HG03280 (cell line): ENCODE results near the gene KRTAP12-1.
"Not testable (repeated sequence)": the region's sequence is repeated elsewhere in the genome, so short reads cannot be mapped to it uniquely, and the experiment has no call there.

Experiments used
- ATAC-seq: cut with Tn5 transposase; IDR thresholded peaks from one replicate; pipeline ENCODE4 v1.9.1; 2021; ENCODE audit warnings: mild to moderate bottlenecking, moderate library complexity; ENCODE audit not compliant: unreplicated experiment

The KRTAP12-1 gene

GRCh38 chr21:44699502-44700001 lies 17.6 kb upstream of the KRTAP12-1 start:
- no peak for ATAC-seq

DNA sequence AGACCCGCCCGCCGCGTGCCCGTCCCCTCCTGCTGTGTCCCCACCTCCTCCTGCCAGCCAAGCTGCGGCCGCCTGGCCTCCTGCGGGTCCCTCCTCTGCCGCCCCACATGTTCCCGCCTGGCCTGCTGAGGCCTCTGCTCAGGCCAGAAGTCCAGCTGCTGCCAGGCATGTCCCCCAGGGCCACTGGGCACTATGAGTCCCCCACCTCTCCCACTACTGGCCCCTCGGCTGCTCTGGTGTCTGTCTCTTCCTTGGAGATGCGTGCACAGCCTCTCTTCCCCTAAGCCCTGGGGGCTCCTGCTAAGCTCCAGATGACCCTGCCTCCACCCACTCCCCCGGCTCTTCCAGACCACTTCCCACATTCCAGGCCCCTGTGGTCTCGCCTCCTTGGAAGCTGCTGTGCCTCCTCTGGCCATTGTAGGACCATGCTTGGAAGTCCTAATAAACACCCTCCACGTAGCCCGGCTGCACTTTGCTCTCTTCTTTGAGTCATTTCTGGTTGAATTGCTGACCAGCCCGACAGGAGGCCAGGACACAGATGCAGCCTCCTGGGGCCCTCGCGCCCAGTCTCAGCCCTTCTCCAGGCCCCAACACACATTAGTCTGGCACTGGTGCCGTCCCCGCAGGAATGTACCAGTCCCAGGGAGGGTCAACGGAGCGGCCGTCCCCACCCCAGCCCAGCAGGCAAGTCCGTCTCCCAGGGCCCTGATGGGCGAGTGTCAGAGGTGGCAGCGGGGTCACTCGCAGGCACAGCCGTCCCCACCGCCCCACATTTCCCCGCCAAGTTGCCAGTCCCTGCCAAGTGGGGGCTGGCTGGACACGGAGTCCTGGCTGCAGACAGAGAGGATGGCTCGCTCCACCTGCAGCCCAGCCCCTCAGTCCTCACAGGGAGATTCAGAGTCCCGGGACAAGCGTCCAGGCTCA lies 16.1 kb upstream of the KRTAP12-1 start:
- ATAC-seq = no peak

GRCh38 chr21:44697172-44697810 lies 15.3 kb upstream of the KRTAP12-1 start, which contains the start of gene KRTAP10-12:
Gene KRTAP10-12, plus strand, starts transcription at chr21:44697172. Its CDS starts 30 bp downstream, at chr21:44697202.
- not testable (repeated sequence) for ATAC-seq

- no peak for ATAC-seq
These were observed 14.6 kb upstream of the KRTAP12-1 start for GRCh38 chr21:44696572-44696971.

DNA sequence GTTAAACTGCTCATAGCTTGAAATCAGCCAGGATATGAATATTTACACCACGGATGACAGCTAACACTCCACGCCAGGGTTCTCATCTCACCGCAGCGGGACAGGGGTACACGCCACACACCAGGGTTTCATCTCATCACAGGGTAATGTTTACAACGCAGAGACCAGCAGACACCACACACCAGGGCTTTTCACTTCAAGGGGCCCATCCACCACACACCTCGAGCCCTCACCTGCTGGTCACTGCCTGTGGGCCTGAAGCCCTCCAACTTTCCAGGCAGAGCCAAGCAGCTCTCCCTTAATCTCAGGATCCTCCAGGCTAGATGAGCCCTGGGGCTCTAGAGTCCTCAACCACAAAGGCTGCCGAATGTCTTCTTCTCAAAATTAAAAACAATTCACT lies 13.7 kb upstream of the KRTAP12-1 start:
- no peak for ATAC-seq

- no peak for ATAC-seq
These were observed 13.2 kb upstream of the KRTAP12-1 start for GRCh38 chr21:44695184-44695583.

DNA sequence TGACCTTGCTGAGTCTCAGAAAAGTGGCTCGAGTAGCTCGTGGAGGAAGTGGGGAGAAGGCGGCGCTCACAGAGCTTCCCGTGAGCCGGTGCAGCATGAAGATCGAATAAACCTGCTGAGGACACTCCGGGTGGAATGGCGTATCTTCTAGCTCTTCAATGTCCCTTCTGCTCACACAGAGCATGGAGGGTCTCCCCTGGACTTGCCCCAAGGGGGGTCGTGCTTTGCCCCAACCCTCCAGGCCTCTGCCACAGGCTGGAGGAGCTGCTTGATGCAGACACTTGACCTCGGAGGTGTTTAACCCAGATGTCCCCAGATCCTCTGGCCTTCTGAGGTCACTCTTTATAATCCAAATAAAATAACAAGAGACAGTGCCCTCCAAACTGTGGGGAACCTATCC lies 12.8 kb upstream of the KRTAP12-1 start:
- ATAC-seq = no peak

DNA sequence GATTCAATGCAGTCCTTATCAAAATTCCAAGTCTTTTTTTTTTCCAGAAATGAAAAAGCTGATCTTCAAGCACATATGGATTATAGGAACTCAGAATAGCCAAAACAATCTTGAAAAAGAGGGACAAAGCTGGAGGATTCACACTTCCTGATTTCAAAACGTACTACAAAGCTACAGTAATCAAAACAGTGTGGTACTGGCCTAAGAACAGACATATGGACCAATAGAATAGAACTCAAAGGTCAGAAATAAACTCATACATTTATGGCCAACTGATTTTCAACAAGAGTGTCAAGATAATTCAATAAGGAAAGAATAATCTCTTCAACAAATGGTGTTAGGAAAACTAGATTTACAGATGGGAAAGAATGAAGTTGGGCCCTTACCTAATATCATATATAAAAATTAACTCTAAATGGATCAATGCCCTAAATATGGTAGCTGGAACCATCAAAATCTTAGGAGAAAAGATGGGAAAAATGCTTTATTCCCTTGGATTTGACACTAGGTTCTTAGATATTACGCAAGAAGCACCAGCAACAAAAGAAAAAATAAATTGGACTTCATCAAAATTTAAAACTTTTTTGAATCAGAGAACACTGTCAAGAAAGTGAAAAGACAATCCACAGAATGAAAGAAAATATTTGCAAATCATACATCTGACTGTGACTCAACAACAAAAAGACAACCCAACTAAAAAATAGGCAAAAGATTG lies 11.0 kb upstream of the KRTAP12-1 start:
- ATAC-seq = no peak

- ATAC-seq = no peak
These were observed 9.7 kb upstream of the KRTAP12-1 start for GRCh38 chr21:44691686-44692085.

- ATAC-seq = not testable (repeated sequence)
These were observed 7.8 kb upstream of the KRTAP12-1 start for GRCh38 chr21:44689740-44690139.

DNA sequence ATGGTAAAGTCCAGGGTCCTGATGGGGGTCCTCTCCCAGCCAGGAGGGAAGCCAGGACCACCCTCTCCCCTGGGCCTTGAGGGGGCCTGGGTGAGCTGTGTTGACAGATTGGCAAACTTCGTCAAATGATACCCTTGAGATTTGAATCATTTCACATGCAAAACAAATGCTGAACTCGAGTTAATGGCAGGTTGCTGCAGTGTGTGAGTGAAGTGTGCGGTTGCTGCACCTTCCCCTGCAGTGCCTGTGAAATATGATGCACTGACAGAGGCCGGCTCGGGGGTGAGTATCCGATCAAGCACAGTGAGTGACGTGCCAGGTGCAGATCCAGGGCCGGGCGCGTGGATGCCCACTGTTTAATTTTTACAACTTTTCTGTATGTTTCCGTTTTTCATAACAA lies 5.7 kb upstream of the KRTAP12-1 start:
- ATAC-seq = no peak

DNA sequence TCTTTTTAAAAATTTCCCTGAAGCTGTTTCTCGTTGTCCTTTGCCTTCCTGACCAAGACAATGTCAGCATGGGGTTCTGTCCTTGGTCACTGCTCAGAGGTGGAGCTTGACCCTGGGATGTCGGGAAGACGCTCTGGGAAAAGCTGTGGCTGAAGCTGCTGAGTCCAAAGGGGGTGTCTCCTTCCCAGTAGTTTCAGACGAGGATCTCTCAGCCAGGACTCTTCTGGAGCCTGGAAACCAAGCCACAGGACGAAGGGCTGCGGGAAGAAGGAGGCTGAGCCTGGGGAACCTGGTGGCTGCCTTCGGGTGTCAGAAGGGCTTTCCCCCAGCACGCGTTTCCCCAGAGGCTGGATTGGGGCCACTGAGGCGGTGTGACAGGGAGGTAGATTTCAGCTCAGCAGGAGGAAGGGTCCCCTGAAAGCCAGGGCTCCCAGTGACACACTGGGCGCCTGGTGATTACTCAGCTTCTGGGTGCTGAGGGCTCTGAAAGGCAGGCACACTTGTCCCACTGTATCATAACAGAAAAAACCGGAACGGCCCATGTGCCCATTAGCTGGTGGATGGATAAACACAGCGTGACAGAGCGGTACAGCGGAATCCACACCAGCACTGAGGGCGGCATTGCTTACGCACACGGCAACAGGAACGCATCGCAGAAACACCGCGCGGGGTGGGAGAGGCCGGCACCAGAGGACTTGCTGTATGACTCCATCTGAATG lies 5.0 kb upstream of the KRTAP12-1 start:
- no peak for ATAC-seq

DNA sequence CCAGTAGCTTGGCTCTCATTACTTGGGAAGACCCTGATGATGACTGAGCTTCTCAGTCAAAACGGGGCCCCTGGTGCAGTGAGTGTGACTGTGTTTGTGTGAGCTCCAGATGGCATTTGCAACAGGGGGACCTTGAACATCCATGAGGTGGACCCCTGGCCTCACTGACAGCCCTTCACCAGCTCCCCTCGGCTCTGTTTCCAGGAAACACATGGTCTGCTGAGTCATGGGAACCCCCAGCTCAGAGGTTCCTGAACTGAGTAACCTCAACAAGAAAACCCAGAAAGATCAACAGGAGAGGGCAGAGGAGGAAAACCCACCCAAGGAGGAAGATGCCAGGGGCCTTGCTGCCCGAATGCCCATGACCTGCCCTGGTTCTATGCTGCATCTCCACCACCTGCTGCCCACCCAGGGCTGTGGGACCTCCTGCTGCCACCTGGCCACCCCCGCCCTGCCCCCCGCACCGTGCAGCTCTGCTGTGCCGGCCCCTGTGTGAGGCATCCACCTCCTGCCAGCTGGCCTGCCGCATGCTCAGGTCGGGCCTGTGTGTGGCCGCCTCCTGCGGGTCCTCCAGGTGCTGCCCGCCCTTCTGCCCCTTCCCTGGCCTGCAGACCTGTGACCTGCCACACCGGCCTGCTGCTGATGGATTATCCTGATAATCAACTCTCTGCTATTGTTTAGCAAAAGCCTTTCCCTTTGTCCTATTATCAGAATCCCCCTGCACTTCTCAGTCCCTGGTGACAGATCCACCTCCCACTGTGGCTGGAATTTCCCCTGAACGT lies 4.2 kb upstream of the KRTAP12-1 start:
- no peak for ATAC-seq

GRCh38 chr21:44685050-44685449 lies 3.1 kb upstream of the KRTAP12-1 start:
- not testable (repeated sequence) for ATAC-seq

GRCh38 chr21:44684483-44684882 lies 2.5 kb upstream of the KRTAP12-1 start:
- ATAC-seq = no peak

- ATAC-seq = no peak
These were observed 2.1 kb upstream of the KRTAP12-1 start for GRCh38 chr21:44684077-44684476.

DNA sequence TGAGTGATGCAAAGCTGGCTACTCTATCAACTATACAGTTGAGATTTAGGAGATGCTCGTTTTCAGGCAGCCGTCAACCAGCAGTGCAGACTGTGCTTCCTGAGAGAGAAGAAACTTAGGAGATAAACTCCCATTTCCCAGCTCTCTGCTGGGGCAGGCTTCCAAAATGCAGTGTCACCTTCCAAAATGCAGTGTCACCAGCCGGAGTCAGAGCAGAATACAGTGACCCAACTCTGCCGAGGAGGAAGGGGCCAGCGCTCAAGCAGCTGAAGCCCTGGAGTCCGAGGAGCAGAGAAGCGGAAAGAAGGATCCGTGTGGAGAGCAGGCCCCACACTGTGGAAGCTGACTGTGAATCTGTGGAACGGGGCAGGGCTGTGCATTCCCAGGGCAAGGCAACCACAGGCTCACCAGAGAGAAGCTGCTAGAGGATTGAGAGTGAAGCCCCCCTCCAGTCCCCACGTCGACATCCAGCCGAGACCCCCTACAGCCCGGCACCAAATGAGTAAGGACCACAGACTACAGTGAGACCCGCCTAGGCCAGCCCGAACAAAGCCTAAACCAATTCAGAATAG lies 703 bp upstream of the KRTAP12-1 start:
- no peak for ATAC-seq

DNA sequence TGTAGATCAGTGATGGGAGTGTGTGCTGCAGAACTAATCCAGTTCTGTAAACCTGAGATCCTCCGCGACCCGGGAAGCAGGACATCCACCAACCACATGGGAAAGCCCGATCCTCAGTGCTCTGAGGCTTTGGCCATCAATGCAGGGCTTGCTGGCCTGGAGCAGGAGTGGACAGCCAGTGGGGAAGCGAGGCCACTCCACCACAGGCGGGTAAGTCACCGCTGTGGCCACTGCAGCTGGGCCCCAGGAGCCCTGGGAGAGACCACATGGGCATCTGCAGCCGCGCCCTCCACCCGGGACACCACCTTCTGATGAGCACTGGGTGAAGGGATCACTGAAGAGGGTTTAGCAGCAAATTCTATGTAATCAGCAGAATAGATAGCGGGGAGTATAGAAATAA lies 811 bp downstream of the KRTAP12-1 start:
- no peak for ATAC-seq

DNA sequence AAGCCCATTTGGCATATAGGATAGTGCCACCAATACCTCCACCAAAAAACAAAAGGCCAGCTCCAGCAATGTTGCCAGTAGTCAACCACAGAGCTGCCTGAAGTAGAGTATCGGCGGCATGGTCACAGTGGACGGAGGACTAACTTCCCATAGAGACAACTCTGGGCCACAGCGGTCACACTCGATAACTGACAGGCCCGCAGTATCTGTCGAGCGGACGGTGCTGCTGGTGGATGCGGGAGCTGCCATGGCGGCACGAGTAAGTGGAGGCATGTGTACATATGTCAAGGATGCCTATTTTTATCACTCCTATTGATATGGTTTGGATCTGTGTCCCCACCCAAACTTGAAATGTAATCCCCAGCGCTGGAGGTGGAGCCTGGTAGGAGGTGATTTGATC lies 4.1 kb downstream of the KRTAP12-1 start:
- ATAC-seq = no peak

GRCh38 chr21:44671911-44672310 lies 10.1 kb downstream of the KRTAP12-1 start:
- ATAC-seq = no peak
